Mucosa of rectum (tissue), 2 donors: ENCODE results near the gene TRAIP.
A peak's percentile ranks its signal among the peaks of the same experiment; 100 is the strongest.
"Not testable (repeated sequence)": the region's sequence is repeated elsewhere in the genome, so short reads cannot be mapped to it uniquely, and the experiment has no call there.

Experiments
- H3K27ac ChIP-seq, 2 donors: one replicate each; pipeline ENCODE4 v1.7.0; 2013; ENCODE audit warnings: inconsistent platforms in 2 of 2, low read depth in 2 of 2, low read length in 2 of 2
- H3K27me3 ChIP-seq, 2 donors: one replicate each; pipeline ENCODE4 v1.7.0; 2013; ENCODE audit warnings: low read length in 2 of 2; ENCODE audit not compliant: control insufficient read depth in 2 of 2, insufficient read depth in 2 of 2
- H3K36me3 ChIP-seq, 2 donors: one replicate each; pipeline ENCODE4 v1.7.0; 2013; ENCODE audit warnings: low read length in 2 of 2; ENCODE audit not compliant: control insufficient read depth in 2 of 2, insufficient read depth in 2 of 2
- H3K4me1 ChIP-seq, 2 donors: one replicate each; pipeline ENCODE4 v1.7.0; 2013; ENCODE audit warnings: low read length in 2 of 2, mild to moderate bottlenecking in 1 of 2; ENCODE audit not compliant: control insufficient read depth in 2 of 2, insufficient read depth in 2 of 2
- H3K4me3 ChIP-seq, 2 donors: one replicate each; pipeline ENCODE4 v1.7.0; 2013; ENCODE audit warnings: low read length in 2 of 2
- H3K9ac ChIP-seq, 2 donors: one replicate each; pipeline ENCODE4 v1.7.0; 2013; ENCODE audit warnings: low read length in 2 of 2, low read depth in 1 of 2, mild to moderate bottlenecking in 1 of 2
- H3K9me3 ChIP-seq, 2 donors: one replicate each; pipeline ENCODE4 v1.7.0; 2013; ENCODE audit warnings: low read length in 2 of 2; ENCODE audit not compliant: control insufficient read depth in 2 of 2
- donor health status: healthy.
- donor health status: Normal muscosa, but diverticular disease.

The TRAIP gene

GRCh38 chr3:49831341-49831740 lies 25.0 kb downstream of the TRAIP start:
- no peak overlapping the region for H3K9ac ChIP-seq
- no peak overlapping the region for H3K4me3 ChIP-seq
- H3K9me3 ChIP-seq = no peaks in the 10 kb centered on the region
- no peak overlapping the region for H3K27ac ChIP-seq
- H3K4me1 ChIP-seq = no peaks in the 10 kb centered on the region
- H3K36me3 ChIP-seq = peaks cover 0 to 11% of the 10 kb centered on the region in 2 donors
- H3K27me3 ChIP-seq = no peaks in the 10 kb centered on the region

- no peak overlapping the region for H3K9ac ChIP-seq
These were observed 30.3 kb downstream of the TRAIP start for GRCh38 chr3:49826016-49826415.

DNA sequence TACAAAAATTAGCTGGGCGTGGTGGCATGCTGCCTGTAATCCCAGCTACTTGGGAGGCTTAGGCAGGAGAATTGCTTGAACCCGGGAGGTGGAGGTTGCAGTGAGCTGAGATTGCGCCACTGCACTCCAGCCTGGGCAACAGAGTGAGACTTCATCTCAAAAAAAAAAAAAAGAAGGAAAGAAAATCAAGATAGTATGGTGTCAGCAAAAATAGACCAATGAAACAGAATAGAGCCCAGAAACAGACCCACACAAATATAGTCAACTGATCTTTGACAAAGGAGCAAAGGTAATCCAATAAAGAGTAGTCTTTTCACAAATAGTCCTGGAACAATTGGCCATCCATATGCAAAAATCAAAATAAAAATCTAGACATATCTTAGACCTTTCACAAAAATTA lies 33.2 kb downstream of the TRAIP start:
- not testable (repeated sequence) for H3K4me3 ChIP-seq, H3K9ac ChIP-seq, H3K9me3 ChIP-seq, H3K27ac ChIP-seq, H3K36me3 ChIP-seq, H3K4me1 ChIP-seq, H3K27me3 ChIP-seq

More at GRCh38 chr3:49826016-49826415, 30.3 kb downstream of the TRAIP start:
- no peaks in the 10 kb centered on the region for H3K4me1 ChIP-seq
- H3K9me3 ChIP-seq = no peaks in the 10 kb centered on the region
- no peak overlapping the region for H3K4me3 ChIP-seq
- peaks cover 0 to 7% of the 10 kb centered on the region in 2 donors for H3K36me3 ChIP-seq
- H3K27ac ChIP-seq = no peak overlapping the region
- no peaks in the 10 kb centered on the region for H3K27me3 ChIP-seq

- peak within 1 kb of the TSS; percentile 61 to 83 for H3K4me3 ChIP-seq
- peak within 1 kb of the TSS; percentile 72 to 73 for H3K27ac ChIP-seq
- H3K4me1 ChIP-seq = peaks cover 16% of the 10 kb centered on the region in 2 donors
- no peaks in the 10 kb centered on the region for H3K27me3 ChIP-seq
- H3K9ac ChIP-seq = peak within 1 kb of the TSS; percentile 68 to 78
- no peaks in the 10 kb centered on the region for H3K9me3 ChIP-seq
- peaks cover 22 to 27% of the 10 kb centered on the region in 2 donors for H3K36me3 ChIP-seq
These were observed 42.7 kb downstream of the TRAIP start, which contains the start of gene UBA7 for GRCh38 chr3:49813497-49814174. UBA7 (minus strand) TSS chr3:49813953; CDS start chr3:49813787, 166 bp downstream.

- H3K27me3 ChIP-seq = no peaks in the 10 kb centered on the region
- H3K9me3 ChIP-seq = no peaks in the 10 kb centered on the region
- H3K9ac ChIP-seq = peak overlapping the region; percentile 68 to 78
- peaks cover 22 to 27% of the 10 kb centered on the region in 2 donors for H3K36me3 ChIP-seq
- peaks cover 16% of the 10 kb centered on the region in 2 donors for H3K4me1 ChIP-seq
- H3K4me3 ChIP-seq = peak overlapping the region; percentile 61 to 83
- H3K27ac ChIP-seq = peak overlapping the region; percentile 72 to 73
These were observed 43.4 kb downstream of the TRAIP start for GRCh38 chr3:49812916-49813496.

- H3K27ac ChIP-seq = no peak overlapping the region
- H3K9me3 ChIP-seq = no peaks in the 10 kb centered on the region
- H3K4me1 ChIP-seq = peaks cover 22 to 25% of the 10 kb centered on the region in 2 donors
- H3K27me3 ChIP-seq = peaks cover 0 to 2% of the 10 kb centered on the region in 2 donors
- no peak overlapping the region for H3K9ac ChIP-seq
- H3K4me3 ChIP-seq = no peak overlapping the region
- peaks cover 22 to 27% of the 10 kb centered on the region in 2 donors for H3K36me3 ChIP-seq
These were observed 48.8 kb downstream of the TRAIP start for GRCh38 chr3:49807431-49808114.

DNA sequence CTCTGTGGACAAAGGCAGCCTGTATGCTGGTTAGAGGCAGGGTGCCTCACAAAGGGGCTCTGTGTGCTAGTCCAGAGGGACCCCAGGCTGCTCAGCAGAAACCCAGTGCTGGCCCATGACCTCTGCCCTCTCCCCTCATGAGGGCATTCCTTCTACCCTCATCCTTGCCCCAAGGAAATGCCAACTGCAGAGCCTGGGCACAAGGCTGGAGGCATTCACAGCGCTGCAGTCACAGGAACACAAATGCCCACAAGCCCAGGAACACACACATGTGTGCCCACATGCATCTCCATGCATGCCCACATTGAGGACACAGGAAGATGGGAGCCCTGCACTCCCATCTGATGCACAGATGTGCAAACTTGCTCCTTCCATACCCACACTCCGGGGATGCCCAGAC lies 49.5 kb downstream of the TRAIP start:
- Histone ChIP-seq H3K27me3 (peaks cover 0 to 2% of the 10 kb centered on the region in 2 donors), H3K36me3 (peaks cover 18 to 27% of the 10 kb centered on the region in 2 donors), H3K4me3 (no peak overlapping the region), H3K9ac (peak overlapping the region in 1 of 2 donors; percentile 24), H3K27ac (peak overlapping the region; percentile 10 to 61), H3K9me3 (no peaks in the 10 kb centered on the region), H3K4me1 (peaks cover 23 to 24% of the 10 kb centered on the region in 2 donors)

GRCh38 chr3:49805897-49806701 lies 50.3 kb downstream of the TRAIP start:
- Histone ChIP-seq H3K9ac (peak overlapping the region; percentile 12 to 24), H3K4me1 (peaks cover 23 to 27% of the 10 kb centered on the region in 2 donors), H3K36me3 (peaks cover 17 to 21% of the 10 kb centered on the region in 2 donors)

GRCh38 chr3:49805367-49805782 lies 51.0 kb downstream of the TRAIP start:
- peaks cover 0 to 2% of the 10 kb centered on the region in 2 donors for H3K27me3 ChIP-seq
- H3K9me3 ChIP-seq = no peaks in the 10 kb centered on the region
- H3K27ac ChIP-seq = peak overlapping the region; percentile 60 to 69
- H3K9ac ChIP-seq = peak overlapping the region in 1 of 2 donors; percentile 12
- peaks cover 14 to 17% of the 10 kb centered on the region in 2 donors for H3K36me3 ChIP-seq
- peaks cover 23 to 27% of the 10 kb centered on the region in 2 donors for H3K4me1 ChIP-seq
- H3K4me3 ChIP-seq = no peak overlapping the region

More at GRCh38 chr3:49805897-49806701, 50.3 kb downstream of the TRAIP start:
- Histone ChIP-seq H3K9me3 (no peaks in the 10 kb centered on the region), H3K27me3 (peaks cover 0 to 2% of the 10 kb centered on the region in 2 donors), H3K4me3 (no peak overlapping the region), H3K27ac (peak overlapping the region; percentile 60 to 69)
